Measurements from ENCODE around the gene MEOX2. TPM values are rescaled to one million over a fixed set of nuclear protein-coding genes. Genes with fewer than 3 reads are reported as not detected.

Gene MEOX2
- polyA plus RNA-seq, 1 donor (not counting 4 experiments of a cell fraction or from before 2014, with no cell fraction given): not detected

- H3K9me3 ChIP-seq (ENCODE audit: control insufficient read depth, low read depth, low read length): no peaks in the 10 kb centered on the region
- H3K27me3 ChIP-seq (ENCODE audit: control insufficient read depth, extremely low read depth, insufficient read depth, low read length): no peaks in the 10 kb centered on the region
- H3K4me3 ChIP-seq (ENCODE audit: control insufficient read depth in 2 of 3, extremely low read depth in 1 of 3, insufficient read depth in 2 of 3, low read depth in 1 of 3, low read length in 3 of 3): no peak overlapping the region
- FAIRE-seq: no peak
- H3K4me1 ChIP-seq (ENCODE audit: control insufficient read depth, extremely low read depth, insufficient read depth, low read length): no peaks in the 10 kb centered on the region
- no peak overlapping the region for H3K4me2 ChIP-seq (ENCODE audit: control insufficient read depth, extremely low read depth, insufficient read depth, low read depth, low read length)
- no peaks in the 10 kb centered on the region for H4K20me1 ChIP-seq (ENCODE audit: control insufficient read depth, extremely low read depth, insufficient read depth, low read length)
- H3K79me2 ChIP-seq (ENCODE audit: control insufficient read depth, insufficient read depth, low read length): no peaks in the 10 kb centered on the region
- dilution Hi-C loops (cut with MboI; ENCODE audit: extremely low pct_ligation_motif_present, low sequenced_read_pairs): no loop called here
- no peak overlapping the region for H2AFZ ChIP-seq (ENCODE audit: control insufficient read depth, low read length)
- H3K9me1 ChIP-seq (ENCODE audit: control insufficient read depth, extremely low read depth, insufficient read depth, low read length): no peaks in the 10 kb centered on the region
- H3K36me3 ChIP-seq (ENCODE audit: control insufficient read depth in 2 of 2, extremely low read depth in 1 of 2, insufficient read depth in 2 of 2, low read length in 2 of 2): no peaks in the 10 kb centered on the region
- no peak overlapping the region for H3K27ac ChIP-seq (ENCODE audit: control insufficient read depth, insufficient read depth, low read length)
- no peak for TF ChIP-seq EZH2 (IDR thresholded peaks at IDR 0.05; ENCODE audit: low read length)
- TF ChIP-seq, protein P1, sequence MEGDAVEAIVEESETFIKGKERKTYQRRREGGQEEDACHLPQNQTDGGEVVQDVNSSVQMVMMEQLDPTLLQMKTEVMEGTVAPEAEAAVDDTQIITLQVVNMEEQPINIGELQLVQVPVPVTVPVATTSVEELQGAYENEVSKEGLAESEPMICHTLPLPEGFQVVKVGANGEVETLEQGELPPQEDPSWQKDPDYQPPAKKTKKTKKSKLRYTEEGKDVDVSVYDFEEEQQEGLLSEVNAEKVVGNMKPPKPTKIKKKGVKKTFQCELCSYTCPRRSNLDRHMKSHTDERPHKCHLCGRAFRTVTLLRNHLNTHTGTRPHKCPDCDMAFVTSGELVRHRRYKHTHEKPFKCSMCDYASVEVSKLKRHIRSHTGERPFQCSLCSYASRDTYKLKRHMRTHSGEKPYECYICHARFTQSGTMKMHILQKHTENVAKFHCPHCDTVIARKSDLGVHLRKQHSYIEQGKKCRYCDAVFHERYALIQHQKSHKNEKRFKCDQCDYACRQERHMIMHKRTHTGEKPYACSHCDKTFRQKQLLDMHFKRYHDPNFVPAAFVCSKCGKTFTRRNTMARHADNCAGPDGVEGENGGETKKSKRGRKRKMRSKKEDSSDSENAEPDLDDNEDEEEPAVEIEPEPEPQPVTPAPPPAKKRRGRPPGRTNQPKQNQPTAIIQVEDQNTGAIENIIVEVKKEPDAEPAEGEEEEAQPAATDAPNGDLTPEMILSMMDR (optimal IDR thresholded peaks at IDR 0.05 in 1 of 3, IDR thresholded peaks at IDR 0.05 in 1 of 3, conservative IDR thresholded peaks at IDR 0.05 in 1 of 3; ENCODE audit: extremely low read depth in 1 of 3, insufficient read depth in 2 of 3, low read length in 3 of 3): no peak
- no peak for DNase-seq (ENCODE audit: low read depth, low spot score)
- H3K9ac ChIP-seq (ENCODE audit: control insufficient read depth, extremely low read depth, insufficient read depth, low read length): no peak overlapping the region
Measured at GRCh38 chr7:15715435-15715834, 29.0 kb upstream of the MEOX2 start.

- Histone ChIP-seq H2AFZ (ENCODE audit: control insufficient read depth, low read length) (no peak overlapping the region), H4K20me1 (ENCODE audit: control insufficient read depth, extremely low read depth, insufficient read depth, low read length) (no peaks in the 10 kb centered on the region), H3K9me1 (ENCODE audit: control insufficient read depth, extremely low read depth, insufficient read depth, low read length) (no peaks in the 10 kb centered on the region), H3K4me3 (ENCODE audit: control insufficient read depth in 2 of 3, extremely low read depth in 1 of 3, insufficient read depth in 2 of 3, low read depth in 1 of 3, low read length in 3 of 3) (no peak overlapping the region), H3K36me3 (ENCODE audit: control insufficient read depth in 2 of 2, extremely low read depth in 1 of 2, insufficient read depth in 2 of 2, low read length in 2 of 2) (no peaks in the 10 kb centered on the region), H3K4me2 (ENCODE audit: control insufficient read depth, extremely low read depth, insufficient read depth, low read depth, low read length) (no peak overlapping the region), H3K4me1 (ENCODE audit: control insufficient read depth, extremely low read depth, insufficient read depth, low read length) (no peaks in the 10 kb centered on the region), H3K79me2 (ENCODE audit: control insufficient read depth, insufficient read depth, low read length) (no peaks in the 10 kb centered on the region), H3K27me3 (ENCODE audit: control insufficient read depth, extremely low read depth, insufficient read depth, low read length) (no peaks in the 10 kb centered on the region), H3K9me3 (ENCODE audit: control insufficient read depth, low read depth, low read length) (no peaks in the 10 kb centered on the region), H3K27ac (ENCODE audit: control insufficient read depth, insufficient read depth, low read length) (no peak overlapping the region), H3K9ac (ENCODE audit: control insufficient read depth, extremely low read depth, insufficient read depth, low read length) (no peak overlapping the region)
- FAIRE-seq (no peak), DNase-seq (ENCODE audit: low read depth, low spot score) (no peak)
- TF ChIP-seq, protein P1 (optimal IDR thresholded peaks at IDR 0.05 in 1 of 3, IDR thresholded peaks at IDR 0.05 in 1 of 3, conservative IDR thresholded peaks at IDR 0.05 in 1 of 3; ENCODE audit: extremely low read depth in 1 of 3, insufficient read depth in 2 of 3, low read length in 3 of 3): no peak
- TF ChIP-seq EZH2 (IDR thresholded peaks at IDR 0.05; ENCODE audit: low read length): no peak
- dilution Hi-C loops (cut with MboI; ENCODE audit: extremely low pct_ligation_motif_present, low sequenced_read_pairs): no loop called here
Measured at GRCh38 chr7:15709978-15710377, 23.5 kb upstream of the MEOX2 start.
